Natural killer cell treated with Interleukin-12 subunit alpha and Interleukin-12 subunit beta and Interleukin-15 and Interleukin-18, amount 100 ng/mL, for 72 hours (primary cell): ENCODE measurements around the gene NFE2L1. TPM values are rescaled to one million over a fixed set of nuclear protein-coding genes. Genes with fewer than 3 reads are reported as not detected.
"Not testable (repeated sequence)": the region's sequence is repeated elsewhere in the genome, so short reads cannot be mapped to it uniquely, and the experiment has no call there.

Experiments
- ATAC-seq, 2 donors: fragments of 150-1000 bp; cut with Tn5 transposase in 1 of 2; sonication (Bioruptor Pico), chemical (Tn5 transposase) in 1 of 2; 2 replicates each; pipeline ENCODE4 v1.10.0; 2021
- DNase-seq: peaks from one replicate; pipeline ENCODE4 v3.0.0; 2022; ENCODE audit warnings: low spot score
- H3K27ac Mint-ChIP-seq, 2 donors: 1 replicate in 1 of 2; 2 replicates in 1 of 2; pipeline ENCODE4 v1.8.0; 2022; ENCODE audit warnings: mixed read lengths in 2 of 2, mild to moderate bottlenecking in 1 of 2, moderate library complexity in 1 of 2
- H3K27me3 Mint-ChIP-seq, 2 donors: 1 replicate in 1 of 2; 2 replicates in 1 of 2; pipeline ENCODE4 v1.8.0; 2022; ENCODE audit warnings: mixed read lengths in 2 of 2
- H3K36me3 Mint-ChIP-seq: one replicate; pipeline ENCODE4 v1.8.0; 2022; ENCODE audit warnings: mixed read lengths
- H3K4me1 Mint-ChIP-seq, 2 donors: 1 replicate in 1 of 2; 2 replicates in 1 of 2; pipeline ENCODE4 v1.8.0; 2022; ENCODE audit warnings: low read depth in 2 of 2, mixed read lengths in 2 of 2, mild to moderate bottlenecking in 1 of 2
- H3K4me3 Mint-ChIP-seq: one replicate; pipeline ENCODE4 v1.8.0; 2022; ENCODE audit warnings: mixed read lengths
- H3K9me3 Mint-ChIP-seq: 2 replicates; pipeline ENCODE4 v1.8.0; 2022; ENCODE audit warnings: mixed read lengths
- total RNA-seq, 2 donors: library from RNA; stranded (reverse); gene quantifications; one replicate each; pipeline ENCODE4 v1.2.3, GENCODE V29; 2022

Gene NFE2L1
- total RNA-seq, 2 donors from 2014 or later = 103 to 153 TPM

GRCh38 chr17:48057626-48058025 is 9.5 kb downstream of the NFE2L1 start:
- no peaks in the 10 kb centered on the region for H3K27me3 Mint-ChIP-seq
- peaks cover 33% of the 10 kb centered on the region for H3K36me3 Mint-ChIP-seq
- H3K4me3 Mint-ChIP-seq = no peak overlapping the region
- ATAC-seq (no peak), DNase-seq (no peak)
- H3K27ac Mint-ChIP-seq = peak overlapping the region in 1 of 2 donors; percentile 99
- peaks cover 32 to 54% of the 10 kb centered on the region in 2 donors for H3K4me1 Mint-ChIP-seq
- no peaks in the 10 kb centered on the region for H3K9me3 Mint-ChIP-seq

GRCh38 chr17:48058393-48059124 is 10.4 kb downstream of the NFE2L1 start:
- ATAC-seq (no peak), DNase-seq (no peak)
- Mint-ChIP-seq H3K4me1 (peaks cover 23 to 47% of the 10 kb centered on the region in 2 donors), H3K27me3 (no peaks in the 10 kb centered on the region), H3K27ac (peak overlapping the region; percentile 26 to 99), H3K36me3 (peaks cover 35% of the 10 kb centered on the region), H3K9me3 (no peaks in the 10 kb centered on the region), H3K4me3 (no peak overlapping the region)

DNA sequence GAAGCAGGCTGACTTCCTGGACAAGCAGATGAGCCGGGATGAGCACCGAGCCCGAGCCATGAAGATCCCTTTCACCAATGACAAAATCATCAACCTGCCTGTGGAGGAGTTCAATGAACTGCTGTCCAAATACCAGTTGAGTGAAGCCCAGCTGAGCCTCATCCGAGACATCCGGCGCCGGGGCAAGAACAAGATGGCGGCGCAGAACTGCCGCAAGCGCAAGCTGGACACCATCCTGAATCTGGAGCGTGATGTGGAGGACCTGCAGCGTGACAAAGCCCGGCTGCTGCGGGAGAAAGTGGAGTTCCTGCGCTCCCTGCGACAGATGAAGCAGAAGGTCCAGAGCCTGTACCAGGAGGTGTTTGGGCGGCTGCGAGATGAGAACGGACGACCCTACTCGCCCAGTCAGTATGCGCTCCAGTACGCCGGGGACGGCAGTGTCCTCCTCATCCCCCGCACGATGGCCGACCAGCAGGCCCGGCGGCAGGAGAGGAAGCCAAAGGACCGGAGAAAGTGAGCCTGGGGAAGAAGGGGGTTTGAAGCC is 11.0 kb downstream of the NFE2L1 start:
- Mint-ChIP-seq H3K4me1 (peaks cover 22 to 46% of the 10 kb centered on the region in 2 donors), H3K27me3 (no peaks in the 10 kb centered on the region), H3K4me3 (no peak overlapping the region), H3K9me3 (no peaks in the 10 kb centered on the region), H3K36me3 (peaks cover 35% of the 10 kb centered on the region), H3K27ac (peak overlapping the region; percentile 26 to 99)
- DNase-seq (no peak), ATAC-seq (no peak)

GRCh38 chr17:48060249-48060648 is 12.1 kb downstream of the NFE2L1 start:
- no peak overlapping the region for H3K4me3 Mint-ChIP-seq
- H3K36me3 Mint-ChIP-seq = peaks cover 41% of the 10 kb centered on the region
- no peaks in the 10 kb centered on the region for H3K27me3 Mint-ChIP-seq
- H3K4me1 Mint-ChIP-seq = peaks cover 18 to 43% of the 10 kb centered on the region in 2 donors
- peak overlapping the region; percentile 35 to 70 for H3K27ac Mint-ChIP-seq
- ATAC-seq (no peak), DNase-seq (no peak)
- no peaks in the 10 kb centered on the region for H3K9me3 Mint-ChIP-seq

GRCh38 chr17:48062273-48062672 is 14.1 kb downstream of the NFE2L1 start:
- no peak for DNase-seq
- no peak overlapping the region for H3K4me3 Mint-ChIP-seq
- H3K4me1 Mint-ChIP-seq = peaks cover 0 to 24% of the 10 kb centered on the region in 2 donors
- no peaks in the 10 kb centered on the region for H3K27me3 Mint-ChIP-seq
- no peak overlapping the region for H3K27ac Mint-ChIP-seq
- peaks cover 42% of the 10 kb centered on the region for H3K36me3 Mint-ChIP-seq
- no peak for ATAC-seq
- no peaks in the 10 kb centered on the region for H3K9me3 Mint-ChIP-seq

- no peak for ATAC-seq
- H3K27me3 Mint-ChIP-seq = no peaks in the 10 kb centered on the region
- no peak for DNase-seq
- peaks cover 35% of the 10 kb centered on the region for H3K36me3 Mint-ChIP-seq
- H3K9me3 Mint-ChIP-seq = no peaks in the 10 kb centered on the region
- H3K4me1 Mint-ChIP-seq = peaks cover 0 to 15% of the 10 kb centered on the region in 2 donors
- no peak overlapping the region for H3K27ac Mint-ChIP-seq
- H3K4me3 Mint-ChIP-seq = no peak overlapping the region
Measured at GRCh38 chr17:48064638-48065037, 16.5 kb downstream of the NFE2L1 start.

- DNase-seq (no peak), ATAC-seq (no peak)
- peaks cover 0 to 7% of the 10 kb centered on the region in 2 donors for H3K4me1 Mint-ChIP-seq
- H3K27ac Mint-ChIP-seq = no peak overlapping the region
- H3K27me3 Mint-ChIP-seq = no peaks in the 10 kb centered on the region
- peaks cover 31% of the 10 kb centered on the region for H3K36me3 Mint-ChIP-seq
- no peaks in the 10 kb centered on the region for H3K9me3 Mint-ChIP-seq
- no peak overlapping the region for H3K4me3 Mint-ChIP-seq
Measured at GRCh38 chr17:48066192-48066591, 18.0 kb downstream of the NFE2L1 start.

DNA sequence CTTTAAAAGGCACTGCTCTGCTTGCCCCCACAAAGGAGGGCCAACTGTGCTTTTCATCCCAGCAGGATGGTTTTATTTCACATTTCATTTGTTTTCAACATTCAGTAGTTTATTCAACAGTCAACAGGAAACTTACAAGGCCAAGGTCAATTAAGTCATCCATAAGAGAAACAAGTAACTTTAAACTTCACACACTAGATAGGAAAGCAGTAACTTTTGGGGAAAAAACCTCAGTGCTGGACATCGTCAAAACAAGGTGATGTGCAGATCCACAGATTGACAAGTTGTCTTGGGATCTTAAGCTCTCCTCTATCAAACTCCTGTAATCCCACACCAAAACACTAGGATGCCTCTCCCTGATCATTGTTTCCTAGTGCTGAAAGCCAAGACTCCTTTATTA is 18.5 kb downstream of the NFE2L1 start:
- Mint-ChIP-seq H3K36me3 (peaks cover 27% of the 10 kb centered on the region), H3K27ac (no peak overlapping the region), H3K27me3 (no peaks in the 10 kb centered on the region), H3K4me1 (peaks cover 0 to 5% of the 10 kb centered on the region in 2 donors), H3K9me3 (no peaks in the 10 kb centered on the region), H3K4me3 (no peak overlapping the region)
- DNase-seq = no peak
- no peak for ATAC-seq

- ATAC-seq (no peak), DNase-seq (no peak)
- Mint-ChIP-seq H3K9me3 (no peaks in the 10 kb centered on the region), H3K27ac (no peak overlapping the region), H3K4me1 (peaks cover 0 to 5% of the 10 kb centered on the region in 2 donors), H3K4me3 (no peak overlapping the region), H3K27me3 (no peaks in the 10 kb centered on the region), H3K36me3 (peaks cover 27% of the 10 kb centered on the region)
Measured at GRCh38 chr17:48067245-48067644, 19.1 kb downstream of the NFE2L1 start.

GRCh38 chr17:48067808-48068207 is 19.6 kb downstream of the NFE2L1 start:
- H3K27me3 Mint-ChIP-seq, H3K27ac Mint-ChIP-seq, DNase-seq, ATAC-seq, H3K9me3 Mint-ChIP-seq, H3K4me1 Mint-ChIP-seq, H3K4me3 Mint-ChIP-seq: not testable (repeated sequence)
- peaks cover 22% of the 10 kb centered on the region for H3K36me3 Mint-ChIP-seq

DNA sequence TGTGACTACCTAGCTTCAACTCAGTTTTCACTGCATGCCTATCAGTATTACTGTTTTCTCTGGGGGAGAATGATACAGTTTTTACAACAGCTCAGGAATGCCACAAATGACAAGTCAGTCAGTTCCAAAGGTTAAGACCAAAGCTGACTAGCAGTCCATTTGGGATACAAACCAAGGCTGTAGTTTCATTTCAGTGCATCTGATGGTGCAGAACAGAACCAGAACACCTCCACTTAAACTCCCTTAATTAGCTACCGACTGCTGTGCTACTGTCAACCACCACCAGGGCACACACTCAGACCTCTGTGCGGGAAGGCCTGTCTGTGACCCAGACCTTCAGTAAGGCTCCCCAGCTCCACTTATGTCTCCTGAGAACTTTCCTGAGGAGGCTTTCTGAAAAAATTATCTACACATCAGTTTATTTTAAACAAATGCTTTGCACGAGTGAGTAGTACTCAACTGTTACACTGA is 20.4 kb downstream of the NFE2L1 start:
- Mint-ChIP-seq H3K9me3 (no peaks in the 10 kb centered on the region), H3K36me3 (peaks cover 22% of the 10 kb centered on the region), H3K4me3 (no peak overlapping the region), H3K4me1 (peaks cover 0 to 5% of the 10 kb centered on the region in 2 donors), H3K27me3 (no peaks in the 10 kb centered on the region), H3K27ac (peak overlapping the region in 1 of 2 donors; percentile 43)
- peak in 1 of 2 donors; percentile 59 for ATAC-seq
- DNase-seq = no peak

GRCh38 chr17:48070195-48070594 is 22.0 kb downstream of the NFE2L1 start:
- H3K4me1 Mint-ChIP-seq = peaks cover 0 to 3% of the 10 kb centered on the region in 2 donors
- no peak for ATAC-seq
- DNase-seq = no peak
- H3K27me3 Mint-ChIP-seq = no peaks in the 10 kb centered on the region
- H3K4me3 Mint-ChIP-seq = no peak overlapping the region
- no peak overlapping the region for H3K27ac Mint-ChIP-seq
- no peaks in the 10 kb centered on the region for H3K9me3 Mint-ChIP-seq
- H3K36me3 Mint-ChIP-seq = peaks cover 16% of the 10 kb centered on the region

- H3K27ac Mint-ChIP-seq = no peak overlapping the region
- no peak for ATAC-seq
Measured at GRCh38 chr17:48071654-48072053, 23.5 kb downstream of the NFE2L1 start.

GRCh38 chr17:48072811-48073210 is 24.7 kb downstream of the NFE2L1 start:
- ATAC-seq, H3K27ac Mint-ChIP-seq, H3K4me3 Mint-ChIP-seq, H3K9me3 Mint-ChIP-seq, DNase-seq, H3K4me1 Mint-ChIP-seq, H3K27me3 Mint-ChIP-seq, H3K36me3 Mint-ChIP-seq: not testable (repeated sequence)

More at GRCh38 chr17:48071654-48072053, 23.5 kb downstream of the NFE2L1 start:
- Mint-ChIP-seq H3K36me3 (peaks cover 9% of the 10 kb centered on the region), H3K9me3 (no peaks in the 10 kb centered on the region), H3K27me3 (no peaks in the 10 kb centered on the region), H3K4me1 (peaks cover 0 to 3% of the 10 kb centered on the region in 2 donors), H3K4me3 (no peak overlapping the region)
- no peak for DNase-seq
